GM18870 (cell line): Measurements from ENCODE around the gene AFAP1.

ENCODE experiments used
- ATAC-seq: cut with Tn5 transposase; IDR thresholded peaks from one replicate; pipeline ENCODE4 v1.9.1; 2021; ENCODE audit warnings: moderate library complexity; ENCODE audit not compliant: unreplicated experiment

Gene AFAP1

GRCh38 chr4:7810783-7811535, 128.7 kb downstream of the AFAP1 start:
- no peak for ATAC-seq

- no peak for ATAC-seq
Observed at GRCh38 chr4:7808752-7809151, 130.9 kb downstream of the AFAP1 start.

GRCh38 chr4:7808181-7808580, 131.5 kb downstream of the AFAP1 start:
- ATAC-seq: no peak

GRCh38 chr4:7807351-7807921, 132.2 kb downstream of the AFAP1 start:
- ATAC-seq: no peak

GRCh38 chr4:7806338-7807090, 133.1 kb downstream of the AFAP1 start:
- no peak for ATAC-seq

GRCh38 chr4:7805533-7806337, 133.9 kb downstream of the AFAP1 start:
- ATAC-seq: no peak

GRCh38 chr4:7804756-7805385, 134.8 kb downstream of the AFAP1 start:
- ATAC-seq: no peak

GRCh38 chr4:7803992-7804755, 135.5 kb downstream of the AFAP1 start:
- no peak for ATAC-seq

- no peak for ATAC-seq
Observed at GRCh38 chr4:7803371-7803770, 136.3 kb downstream of the AFAP1 start.

- ATAC-seq: peak; percentile 67
Observed at GRCh38 chr4:7802093-7802726, 137.5 kb downstream of the AFAP1 start.

GRCh38 chr4:7801641-7802040, 138.0 kb downstream of the AFAP1 start:
- ATAC-seq: no peak

GRCh38 chr4:7801001-7801400, 138.7 kb downstream of the AFAP1 start:
- no peak for ATAC-seq

GRCh38 chr4:7800410-7800809, 139.3 kb downstream of the AFAP1 start:
- ATAC-seq: no peak

GRCh38 chr4:7799736-7800135, 139.9 kb downstream of the AFAP1 start:
- no peak for ATAC-seq

GRCh38 chr4:7799306-7799705, 140.4 kb downstream of the AFAP1 start:
- ATAC-seq: no peak

- ATAC-seq: no peak
Observed at GRCh38 chr4:7798178-7798995, 141.3 kb downstream of the AFAP1 start.

GRCh38 chr4:7797330-7797729, 142.3 kb downstream of the AFAP1 start:
- no peak for ATAC-seq

- no peak for ATAC-seq
Observed at GRCh38 chr4:7795983-7796382, 143.7 kb downstream of the AFAP1 start.

GRCh38 chr4:7793186-7793585, 146.5 kb downstream of the AFAP1 start:
- ATAC-seq: no peak
